Transverse colon (tissue), 4 donors: ENCODE data around the gene CAPN9.

Experiments
- EP300 ChIP-seq: sonication (generic); formaldehyde crosslinking; IDR thresholded peaks from one replicate; pipeline ENCODE4 v1.6.1; 2017; ENCODE audit warnings: antibody characterized with exemption, low read depth
- POLR2A ChIP-seq: fragments of 450-650 bp; IDR thresholded peaks from one replicate; pipeline ENCODE4 v1.6.1; 2016; ENCODE audit warnings: antibody characterized with exemption, mild to moderate bottlenecking, moderate library complexity
- POLR2AphosphoS5 ChIP-seq, 3 donors: sonication (generic); formaldehyde crosslinking; IDR thresholded peaks; one replicate each; pipeline ENCODE4 v1.6.1; 2016; ENCODE audit warnings: antibody characterized with exemption in 3 of 3
- TF ChIP-seq, protein P1 (sequence below), 5 experiments: fragments of 200-600 bp in 3 of 5; fragments of 450-650 bp in 2 of 5; sonication (generic) in 3 of 5; IDR thresholded peaks; 1 replicate in 2 of 5; 2 replicates in 3 of 5; pipeline ENCODE4 v1.5.1; 2016 to 2017; ENCODE audit warnings: antibody characterized with exemption in 5 of 5, inconsistent platforms in 3 of 5, mild to moderate bottlenecking in 2 of 5, moderate library complexity in 1 of 5

DNA sequence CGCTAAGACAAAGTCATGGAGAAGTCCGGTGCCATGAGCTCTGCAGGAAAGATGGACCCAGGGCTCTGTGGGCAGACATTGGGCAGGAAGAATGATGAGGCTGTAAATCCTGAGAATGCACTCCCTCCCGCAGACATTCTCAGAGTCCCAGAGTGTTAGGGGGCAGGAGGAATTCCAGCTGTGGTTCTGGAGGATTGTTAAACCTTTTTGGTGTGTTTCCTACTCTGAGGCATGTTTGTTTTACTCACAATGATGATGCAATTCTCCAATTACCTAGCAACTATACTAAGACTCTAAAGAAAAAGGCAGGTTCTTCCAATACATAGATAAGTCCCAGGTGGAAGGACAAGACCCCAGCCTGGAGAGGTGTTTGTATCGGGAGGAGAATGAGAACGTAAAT lies 2.8 kb upstream of the CAPN9 start:
- TF ChIP-seq, protein P1, sequence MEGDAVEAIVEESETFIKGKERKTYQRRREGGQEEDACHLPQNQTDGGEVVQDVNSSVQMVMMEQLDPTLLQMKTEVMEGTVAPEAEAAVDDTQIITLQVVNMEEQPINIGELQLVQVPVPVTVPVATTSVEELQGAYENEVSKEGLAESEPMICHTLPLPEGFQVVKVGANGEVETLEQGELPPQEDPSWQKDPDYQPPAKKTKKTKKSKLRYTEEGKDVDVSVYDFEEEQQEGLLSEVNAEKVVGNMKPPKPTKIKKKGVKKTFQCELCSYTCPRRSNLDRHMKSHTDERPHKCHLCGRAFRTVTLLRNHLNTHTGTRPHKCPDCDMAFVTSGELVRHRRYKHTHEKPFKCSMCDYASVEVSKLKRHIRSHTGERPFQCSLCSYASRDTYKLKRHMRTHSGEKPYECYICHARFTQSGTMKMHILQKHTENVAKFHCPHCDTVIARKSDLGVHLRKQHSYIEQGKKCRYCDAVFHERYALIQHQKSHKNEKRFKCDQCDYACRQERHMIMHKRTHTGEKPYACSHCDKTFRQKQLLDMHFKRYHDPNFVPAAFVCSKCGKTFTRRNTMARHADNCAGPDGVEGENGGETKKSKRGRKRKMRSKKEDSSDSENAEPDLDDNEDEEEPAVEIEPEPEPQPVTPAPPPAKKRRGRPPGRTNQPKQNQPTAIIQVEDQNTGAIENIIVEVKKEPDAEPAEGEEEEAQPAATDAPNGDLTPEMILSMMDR (IDR thresholded peaks at IDR 0.05): no peak
- TF ChIP-seq POLR2A: no peak
- TF ChIP-seq POLR2AphosphoS5 (IDR thresholded peaks at IDR 0.05): no peak
- no peak for TF ChIP-seq EP300
